K562 (cell line): ENCODE measurements around the gene LHPP. TPM values are rescaled to one million over a fixed set of nuclear protein-coding genes. Genes with fewer than 3 reads are reported as not detected.

Experiments used
- ATF2 ChIP-seq: sonication (generic); formaldehyde crosslinking; IDR thresholded peaks from 2 replicates; pipeline ENCODE4 v1.8.1; 2022; ENCODE audit warnings: missing genetic modification reagents
- EHMT2 ChIP-seq: fragments of 450-650 bp; IDR thresholded peaks from 2 replicates; pipeline ENCODE4 v1.6.1; 2018; ENCODE audit warnings: antibody characterized with exemption
- EZH2 ChIP-seq: IDR thresholded peaks from 2 replicates; pipeline ENCODE4 v1.6.1; 2012; ENCODE audit warnings: low read depth, mild to moderate bottlenecking, inconsistent platforms, low read length, borderline replicate concordance
- NEUROD1 ChIP-seq: fragments of 150-350 bp; IDR thresholded peaks from 2 replicates; pipeline ENCODE4 v1.6.1; 2014; ENCODE audit warnings: borderline replicate concordance, low read length, low read depth; ENCODE audit not compliant: partially characterized antibody
- NONO ChIP-seq, 2 experiments: fragments of 200-400 bp in 1 of 2; fragments of 450-650 bp in 1 of 2; formaldehyde crosslinking in 1 of 2; IDR thresholded peaks; 2 replicates each; pipeline ENCODE4 v1.6.1; 2017; ENCODE audit warnings: low read depth in 2 of 2, mild to moderate bottlenecking in 2 of 2, moderate library complexity in 2 of 2, low read length in 1 of 2
- POLR2AphosphoS2 ChIP-seq: IDR thresholded peaks from 2 replicates; pipeline ENCODE4 v1.6.1; 2012; ENCODE audit warnings: low read length, improper control_type of control experiment
- RUNX1 ChIP-seq: sonication (generic); IDR thresholded peaks from 2 replicates; pipeline ENCODE4 v1.6.1; 2016; ENCODE audit warnings: antibody characterized with exemption, low read depth
- SAFB ChIP-seq: fragments of 200-400 bp; formaldehyde crosslinking; IDR thresholded peaks from 2 replicates; pipeline ENCODE4 v1.6.1; 2017; ENCODE audit warnings: low read depth, low read length, borderline replicate concordance
- SRSF7 ChIP-seq: fragments of 200-400 bp; formaldehyde crosslinking; optimal IDR thresholded peaks from 2 replicates; pipeline ENCODE3; 2017; ENCODE audit warnings: mild to moderate bottlenecking, low read depth, low read length
- TCF15 ChIP-seq: fragments of 250-450 bp; sonication (Bioruptor Pico); IDR thresholded peaks from 2 replicates; pipeline ENCODE4 v1.8.0; 2022; ENCODE audit warnings: moderate library complexity, mild to moderate bottlenecking, inconsistent platforms
- polyA plus RNA-seq, 8 experiments: library from polyadenylated mRNA; depleted of rRNA in 4 of 8; stranded (reverse) in 5 of 8; unstranded in 3 of 8; fragments of >200 nt; fragmentation: Nextera tagmentation in 2 of 8; fragmentation: Illumina TruSeq in 1 of 8; extraction: Ambion mirVana in 2 of 8; extraction: Trizol in 1 of 8; gene quantifications; 2 replicates each; pipeline versions ENCODE4 v1.2.1 to v1.2.3, GENCODE V29; 2011 to 2014; ENCODE audit warnings: inconsistent platforms in 1 of 8, missing spikeins in 1 of 8
- total RNA-seq, 7 experiments: library from RNA; depleted of rRNA in 6 of 7; stranded (reverse); fragments of >200 nt in 6 of 7; fragmentation: Illumina TruSeq in 2 of 7; extraction: Trizol in 2 of 7; gene quantifications; 2 replicates each; pipeline versions ENCODE4 v1.2.1 to v1.2.3, GENCODE V29; 2011 to 2021; ENCODE audit warnings: low replicate concordance in 1 of 7
- TF ChIP-seq, protein P1 (sequence below): conservative IDR thresholded peaks from 2 replicates; pipeline ENCODE4 v1.6.1; 2011; ENCODE audit warnings: low read depth, mild to moderate bottlenecking, low read length; ENCODE audit not compliant: control insufficient read depth
- TF ChIP-seq, protein P2 (sequence below): sonication (generic); formaldehyde crosslinking; IDR thresholded peaks from 2 replicates; pipeline ENCODE4 v1.8.0; 2022; ENCODE audit warnings: missing genetic modification reagents, mild to moderate bottlenecking, borderline replicate concordance

LHPP gene
- total and polyA plus RNA-seq, 9 of the 15 experiments (the other 6 are each of a cell fraction or from before 2014, with no cell fraction given) = 0.34 to 7.4 (median 3.0) TPM

DNA sequence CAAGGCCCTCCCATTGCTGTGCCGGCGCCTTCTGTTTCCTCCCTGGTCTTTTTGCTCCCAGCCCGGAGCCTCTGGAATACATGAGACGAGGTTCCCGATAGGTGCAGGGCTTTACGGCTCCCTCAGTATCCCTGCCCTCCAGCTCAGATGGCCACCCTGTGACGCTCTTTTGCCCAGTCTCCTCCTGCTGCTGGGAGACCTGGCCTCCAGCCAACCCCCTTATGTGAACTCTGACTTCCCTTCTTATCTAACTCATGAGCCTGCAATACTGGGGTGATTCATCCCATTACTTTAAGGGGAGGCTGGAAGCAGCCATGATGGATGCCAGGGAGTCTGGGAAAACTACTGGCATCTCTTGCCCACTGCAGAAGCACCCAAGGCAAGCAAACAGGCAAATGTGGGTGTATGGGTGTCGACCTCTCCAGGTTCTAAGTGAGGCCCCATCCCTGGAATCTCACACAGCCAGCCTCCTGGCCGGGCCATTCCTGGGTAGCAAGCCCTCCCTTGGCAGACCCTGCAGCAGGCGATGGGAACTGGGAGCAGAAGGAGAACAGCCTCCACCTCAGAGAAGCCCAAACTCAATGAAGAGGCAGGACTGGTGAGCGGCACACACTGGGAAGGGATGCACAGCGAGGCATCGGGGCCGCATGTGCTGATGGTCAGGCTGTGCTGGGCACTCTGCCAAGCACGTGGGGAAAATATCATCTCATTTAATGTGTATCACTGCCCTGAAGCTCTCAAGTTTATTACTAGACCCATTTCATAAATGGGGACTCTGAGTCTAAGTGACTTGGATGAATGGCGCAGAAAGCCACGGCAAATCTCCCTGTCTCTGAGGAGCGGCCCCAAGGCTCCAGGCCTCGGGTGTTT is 185.1 kb downstream of the LHPP start (continued):
- TF ChIP-seq NONO (IDR thresholded peaks at IDR 0.05; ENCODE audit: low read depth in 2 of 2, low read length in 1 of 2) = no peak
- TF ChIP-seq, protein P1, sequence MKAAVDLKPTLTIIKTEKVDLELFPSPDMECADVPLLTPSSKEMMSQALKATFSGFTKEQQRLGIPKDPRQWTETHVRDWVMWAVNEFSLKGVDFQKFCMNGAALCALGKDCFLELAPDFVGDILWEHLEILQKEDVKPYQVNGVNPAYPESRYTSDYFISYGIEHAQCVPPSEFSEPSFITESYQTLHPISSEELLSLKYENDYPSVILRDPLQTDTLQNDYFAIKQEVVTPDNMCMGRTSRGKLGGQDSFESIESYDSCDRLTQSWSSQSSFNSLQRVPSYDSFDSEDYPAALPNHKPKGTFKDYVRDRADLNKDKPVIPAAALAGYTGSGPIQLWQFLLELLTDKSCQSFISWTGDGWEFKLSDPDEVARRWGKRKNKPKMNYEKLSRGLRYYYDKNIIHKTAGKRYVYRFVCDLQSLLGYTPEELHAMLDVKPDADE = no peak
- TF ChIP-seq EZH2 = no peak
- no peak for TF ChIP-seq ATF2 (CRISPR knock-in tag)
- TF ChIP-seq, protein P2, sequence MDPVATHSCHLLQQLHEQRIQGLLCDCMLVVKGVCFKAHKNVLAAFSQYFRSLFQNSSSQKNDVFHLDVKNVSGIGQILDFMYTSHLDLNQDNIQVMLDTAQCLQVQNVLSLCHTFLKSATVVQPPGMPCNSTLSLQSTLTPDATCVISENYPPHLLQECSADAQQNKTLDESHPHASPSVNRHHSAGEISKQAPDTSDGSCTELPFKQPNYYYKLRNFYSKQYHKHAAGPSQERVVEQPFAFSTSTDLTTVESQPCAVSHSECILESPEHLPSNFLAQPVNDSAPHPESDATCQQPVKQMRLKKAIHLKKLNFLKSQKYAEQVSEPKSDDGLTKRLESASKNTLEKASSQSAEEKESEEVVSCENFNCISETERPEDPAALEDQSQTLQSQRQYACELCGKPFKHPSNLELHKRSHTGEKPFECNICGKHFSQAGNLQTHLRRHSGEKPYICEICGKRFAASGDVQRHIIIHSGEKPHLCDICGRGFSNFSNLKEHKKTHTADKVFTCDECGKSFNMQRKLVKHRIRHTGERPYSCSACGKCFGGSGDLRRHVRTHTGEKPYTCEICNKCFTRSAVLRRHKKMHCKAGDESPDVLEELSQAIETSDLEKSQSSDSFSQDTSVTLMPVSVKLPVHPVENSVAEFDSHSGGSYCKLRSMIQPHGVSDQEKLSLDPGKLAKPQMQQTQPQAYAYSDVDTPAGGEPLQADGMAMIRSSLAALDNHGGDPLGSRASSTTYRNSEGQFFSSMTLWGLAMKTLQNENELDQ (CRISPR knock-in tag) = no peak
- no peak for TF ChIP-seq NEUROD1
- TF ChIP-seq POLR2AphosphoS2 = no peak
- no peak for TF ChIP-seq RUNX1
- no peak for TF ChIP-seq SAFB
- TF ChIP-seq TCF15 (CRISPR knock-in tag) = no peak
- TF ChIP-seq EHMT2 = no peak
- TF ChIP-seq SRSF7 = no peak
